OCI-LY1 (cell line): Measurements from ENCODE around the gene IL31RA.

Experiments
- H2AFZ ChIP-seq: fragments of 200-600 bp; sonication (generic), shearing (Covaris generic); 2 replicates; pipeline ENCODE4 v1.6.0; 2014; ENCODE audit warnings: antibody characterized with exemption, mild to moderate bottlenecking, low read length
- H3F3A ChIP-seq: fragments of 200-600 bp; sonication (generic), shearing (Covaris generic); 2 replicates; pipeline ENCODE4 v1.6.0; 2014; ENCODE audit warnings: mild to moderate bottlenecking, antibody characterized with exemption, low read length, moderate library complexity; ENCODE audit not compliant: insufficient read depth
- H3K27ac ChIP-seq: fragments of 200-600 bp; sonication (generic); 2 replicates; pipeline ENCODE4 v1.5.1; 2014; ENCODE audit warnings: low read length, mixed run types, mild to moderate bottlenecking, low read depth; ENCODE audit not compliant: poor library complexity, severe bottlenecking
- H3K27me3 ChIP-seq: fragments of 200-600 bp; sonication (generic); 2 replicates; pipeline ENCODE4 v1.6.0; 2014; ENCODE audit warnings: antibody characterized with exemption, mild to moderate bottlenecking, low read length, moderate library complexity; ENCODE audit not compliant: insufficient read depth
- H3K36me3 ChIP-seq: fragments of 200-600 bp; sonication (generic); 2 replicates; pipeline ENCODE4 v1.6.1; 2014; ENCODE audit warnings: mild to moderate bottlenecking, antibody characterized with exemption, low read length, moderate library complexity, mixed read lengths; ENCODE audit not compliant: insufficient read depth
- H3K4me1 ChIP-seq: fragments of 200-600 bp; sonication (generic); 2 replicates; pipeline ENCODE4 v1.5.1; 2014; ENCODE audit warnings: mild to moderate bottlenecking, low read length, moderate library complexity; ENCODE audit not compliant: insufficient read depth, severe bottlenecking
- H3K4me2 ChIP-seq: fragments of 200-600 bp; sonication (generic), shearing (Covaris generic); 2 replicates; pipeline ENCODE4 v1.6.1; 2014; ENCODE audit warnings: low read length
- H3K4me3 ChIP-seq: fragments of 200-600 bp; sonication (generic); 2 replicates; pipeline ENCODE4 v1.5.1; 2014; ENCODE audit warnings: low read length, low read depth, mild to moderate bottlenecking, mixed read lengths; ENCODE audit not compliant: poor library complexity, severe bottlenecking
- H3K79me2 ChIP-seq: fragments of 200-600 bp; shearing (Covaris generic); 2 replicates; pipeline ENCODE4 v1.6.1; 2016; ENCODE audit warnings: mixed run types, low read length, mixed read lengths; ENCODE audit not compliant: insufficient read depth
- H3K9ac ChIP-seq: fragments of 200-600 bp; sonication (generic), shearing (Covaris generic); 2 replicates; pipeline ENCODE4 v1.6.1; 2014; ENCODE audit warnings: mild to moderate bottlenecking, low read length, mixed read lengths
- H3K9me2 ChIP-seq: fragments of 200-600 bp; sonication (generic), shearing (Covaris generic); 2 replicates; pipeline ENCODE4 v1.6.1; 2014; ENCODE audit warnings: low read depth, mild to moderate bottlenecking, low read length, mixed read lengths
- H3K9me3 ChIP-seq: fragments of 200-600 bp; shearing (Covaris generic); 2 replicates; pipeline ENCODE4 v1.6.1; 2014; ENCODE audit warnings: low read length, mixed read lengths
- H4K20me1 ChIP-seq: fragments of 200-600 bp; sonication (generic), shearing (Covaris generic); 2 replicates; pipeline ENCODE4 v1.6.0; 2016; ENCODE audit warnings: mild to moderate bottlenecking, low read length; ENCODE audit not compliant: insufficient read depth
- EZH2 ChIP-seq: fragments of 200-600 bp; sonication (generic), shearing (Covaris generic); IDR thresholded peaks from 2 replicates; pipeline ENCODE4 v1.8.0; 2017; ENCODE audit warnings: borderline replicate concordance, mixed run types, mild to moderate bottlenecking, antibody characterized with exemption, low read length, moderate library complexity, mixed read lengths
- TF ChIP-seq, protein P1 (sequence below): fragments of 200-600 bp; sonication (generic), shearing (Covaris generic); IDR thresholded peaks from 2 replicates; pipeline ENCODE4 v1.5.1; 2017; ENCODE audit warnings: mild to moderate bottlenecking, antibody characterized with exemption, low read length, moderate library complexity, mixed read lengths

IL31RA gene

DNA sequence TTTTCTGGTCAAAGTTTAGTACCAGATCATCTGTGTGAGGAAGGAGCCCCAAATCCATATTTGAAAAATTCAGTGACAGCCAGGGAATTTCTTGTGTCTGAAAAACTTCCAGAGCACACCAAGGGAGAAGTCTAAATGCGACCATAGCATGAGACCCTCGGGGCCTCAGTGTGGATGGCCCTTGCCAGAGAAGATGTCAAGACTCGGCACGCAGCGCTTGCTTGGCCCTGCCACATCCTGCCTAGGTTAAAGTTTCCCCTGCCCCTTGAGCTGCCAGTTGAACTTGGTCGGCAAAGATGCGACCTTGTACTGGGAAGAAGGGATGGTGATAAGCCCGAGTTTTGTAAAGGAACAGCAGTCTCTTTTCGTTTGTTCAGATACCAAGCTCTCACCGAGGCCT, 65.8 kb downstream of the IL31RA start:
- TF ChIP-seq, protein P1, sequence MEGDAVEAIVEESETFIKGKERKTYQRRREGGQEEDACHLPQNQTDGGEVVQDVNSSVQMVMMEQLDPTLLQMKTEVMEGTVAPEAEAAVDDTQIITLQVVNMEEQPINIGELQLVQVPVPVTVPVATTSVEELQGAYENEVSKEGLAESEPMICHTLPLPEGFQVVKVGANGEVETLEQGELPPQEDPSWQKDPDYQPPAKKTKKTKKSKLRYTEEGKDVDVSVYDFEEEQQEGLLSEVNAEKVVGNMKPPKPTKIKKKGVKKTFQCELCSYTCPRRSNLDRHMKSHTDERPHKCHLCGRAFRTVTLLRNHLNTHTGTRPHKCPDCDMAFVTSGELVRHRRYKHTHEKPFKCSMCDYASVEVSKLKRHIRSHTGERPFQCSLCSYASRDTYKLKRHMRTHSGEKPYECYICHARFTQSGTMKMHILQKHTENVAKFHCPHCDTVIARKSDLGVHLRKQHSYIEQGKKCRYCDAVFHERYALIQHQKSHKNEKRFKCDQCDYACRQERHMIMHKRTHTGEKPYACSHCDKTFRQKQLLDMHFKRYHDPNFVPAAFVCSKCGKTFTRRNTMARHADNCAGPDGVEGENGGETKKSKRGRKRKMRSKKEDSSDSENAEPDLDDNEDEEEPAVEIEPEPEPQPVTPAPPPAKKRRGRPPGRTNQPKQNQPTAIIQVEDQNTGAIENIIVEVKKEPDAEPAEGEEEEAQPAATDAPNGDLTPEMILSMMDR = no peak
- TF ChIP-seq EZH2 = no peak
- Histone ChIP-seq H3K4me1 (no peaks in the 10 kb centered on the region), H4K20me1 (no peaks in the 10 kb centered on the region), H3K36me3 (no peaks in the 10 kb centered on the region), H3K79me2 (no peaks in the 10 kb centered on the region), H3K4me2 (no peak overlapping the region), H3K27me3 (no peaks in the 10 kb centered on the region), H3K9ac (no peak overlapping the region), H3K4me3 (no peak overlapping the region), H2AFZ (no peak overlapping the region), H3F3A (no peaks in the 10 kb centered on the region), H3K9me3 (no peaks in the 10 kb centered on the region), H3K9me2 (no peaks in the 10 kb centered on the region), H3K27ac (no peak overlapping the region)

- H3K27me3 ChIP-seq = no peaks in the 10 kb centered on the region
- H2AFZ ChIP-seq = no peak overlapping the region
- H3K9me3 ChIP-seq = no peaks in the 10 kb centered on the region
- no peaks in the 10 kb centered on the region for H3F3A ChIP-seq
- no peak overlapping the region for H3K4me3 ChIP-seq
- H3K4me2 ChIP-seq = no peak overlapping the region
- no peaks in the 10 kb centered on the region for H3K36me3 ChIP-seq
- no peak overlapping the region for H3K27ac ChIP-seq
- H4K20me1 ChIP-seq = no peaks in the 10 kb centered on the region
- no peaks in the 10 kb centered on the region for H3K4me1 ChIP-seq
- no peaks in the 10 kb centered on the region for H3K79me2 ChIP-seq
- TF ChIP-seq, protein P1 = no peak
- TF ChIP-seq EZH2 = no peak
- no peak overlapping the region for H3K9ac ChIP-seq
- no peaks in the 10 kb centered on the region for H3K9me2 ChIP-seq
Observed at GRCh38 chr5:55917402-55918086, 66.4 kb downstream of the IL31RA start.

GRCh38 chr5:55918087-55919035, 67.2 kb downstream of the IL31RA start:
- no peaks in the 10 kb centered on the region for H3F3A ChIP-seq
- no peaks in the 10 kb centered on the region for H3K9me2 ChIP-seq
- H3K79me2 ChIP-seq = no peaks in the 10 kb centered on the region
- H3K27me3 ChIP-seq = no peaks in the 10 kb centered on the region
- H3K9me3 ChIP-seq = no peaks in the 10 kb centered on the region
- no peaks in the 10 kb centered on the region for H4K20me1 ChIP-seq
- no peak overlapping the region for H3K4me2 ChIP-seq
- H3K4me1 ChIP-seq = no peaks in the 10 kb centered on the region
- no peaks in the 10 kb centered on the region for H3K36me3 ChIP-seq
- H3K9ac ChIP-seq = no peak overlapping the region
- no peak overlapping the region for H3K4me3 ChIP-seq
- H3K27ac ChIP-seq = no peak overlapping the region
- TF ChIP-seq EZH2 = no peak
- TF ChIP-seq, protein P1 = no peak
- no peak overlapping the region for H2AFZ ChIP-seq
